Bronchial epithelial cell (primary cell): ENCODE results near the gene USP6. TPM values are rescaled to one million over a fixed set of nuclear protein-coding genes. Genes with fewer than 3 reads are reported as not detected.
A peak's percentile ranks its signal among the peaks of the same experiment; 100 is the strongest.

ENCODE experiments used
- DNase-seq: peaks from one replicate; pipeline ENCODE4 v3.0.0-alpha.2; 2010; ENCODE audit warnings: low read depth
- FAIRE-seq: peaks from 2 replicates; lab custom pipeline; 2011; peaks lifted over from hg19 to GRCh38; lab: Jason Lieb, UNC
- H3K27me3 ChIP-seq: 2 replicates; pipeline ENCODE4 v1.5.1; 2011; ENCODE audit warnings: low read length; ENCODE audit not compliant: control insufficient read depth, insufficient read depth
- H3K36me3 ChIP-seq: 2 replicates; pipeline ENCODE4 v1.5.1; 2011; ENCODE audit warnings: low read length; ENCODE audit not compliant: control insufficient read depth, insufficient read depth
- H3K4me3 ChIP-seq: 2 replicates; pipeline ENCODE4 v1.5.1; 2011; ENCODE audit warnings: mild to moderate bottlenecking, low read depth, low read length, control low read depth
- total RNA-seq: library from RNA; depleted of rRNA; stranded (reverse); fragments of >200 nt; gene quantifications from 2 replicates; pipeline ENCODE4 v1.2.1, GENCODE V29; 2014
- TF ChIP-seq, protein P1 (sequence below): IDR thresholded peaks from 2 replicates; pipeline ENCODE4 v1.5.1; 2011; ENCODE audit warnings: mild to moderate bottlenecking, moderate library complexity, low read length, control low read depth, inconsistent platforms; ENCODE audit not compliant: insufficient read depth, severe bottlenecking

Gene USP6
- total RNA-seq, 1 donor from 2014 or later: not detected

DNA sequence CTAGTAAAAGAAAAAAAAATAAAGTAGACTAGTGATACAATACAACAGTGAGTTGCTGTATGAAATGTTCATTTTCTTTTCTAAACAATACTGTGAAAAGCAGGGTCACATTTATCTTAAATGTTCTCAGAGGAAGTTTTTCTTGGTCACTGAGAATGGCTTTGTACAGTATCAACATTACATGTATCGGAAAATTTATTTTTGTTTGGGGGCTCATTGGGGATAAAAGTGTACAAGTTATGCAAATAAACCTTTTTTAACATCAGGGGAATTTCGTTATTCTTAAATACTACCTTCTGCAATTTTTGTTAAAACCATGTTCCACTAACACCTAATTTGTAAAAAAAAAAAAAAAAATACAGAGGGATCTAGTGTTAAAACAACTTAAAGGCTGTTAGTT is 84.5 kb downstream of the USP6 start:
- peaks cover 1% of the 10 kb centered on the region for H3K36me3 ChIP-seq
- no peaks in the 10 kb centered on the region for H3K27me3 ChIP-seq
- no peak for FAIRE-seq
- no peak overlapping the region for H3K4me3 ChIP-seq
- TF ChIP-seq, protein P1, sequence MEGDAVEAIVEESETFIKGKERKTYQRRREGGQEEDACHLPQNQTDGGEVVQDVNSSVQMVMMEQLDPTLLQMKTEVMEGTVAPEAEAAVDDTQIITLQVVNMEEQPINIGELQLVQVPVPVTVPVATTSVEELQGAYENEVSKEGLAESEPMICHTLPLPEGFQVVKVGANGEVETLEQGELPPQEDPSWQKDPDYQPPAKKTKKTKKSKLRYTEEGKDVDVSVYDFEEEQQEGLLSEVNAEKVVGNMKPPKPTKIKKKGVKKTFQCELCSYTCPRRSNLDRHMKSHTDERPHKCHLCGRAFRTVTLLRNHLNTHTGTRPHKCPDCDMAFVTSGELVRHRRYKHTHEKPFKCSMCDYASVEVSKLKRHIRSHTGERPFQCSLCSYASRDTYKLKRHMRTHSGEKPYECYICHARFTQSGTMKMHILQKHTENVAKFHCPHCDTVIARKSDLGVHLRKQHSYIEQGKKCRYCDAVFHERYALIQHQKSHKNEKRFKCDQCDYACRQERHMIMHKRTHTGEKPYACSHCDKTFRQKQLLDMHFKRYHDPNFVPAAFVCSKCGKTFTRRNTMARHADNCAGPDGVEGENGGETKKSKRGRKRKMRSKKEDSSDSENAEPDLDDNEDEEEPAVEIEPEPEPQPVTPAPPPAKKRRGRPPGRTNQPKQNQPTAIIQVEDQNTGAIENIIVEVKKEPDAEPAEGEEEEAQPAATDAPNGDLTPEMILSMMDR: no peak
- no peak for DNase-seq

DNA sequence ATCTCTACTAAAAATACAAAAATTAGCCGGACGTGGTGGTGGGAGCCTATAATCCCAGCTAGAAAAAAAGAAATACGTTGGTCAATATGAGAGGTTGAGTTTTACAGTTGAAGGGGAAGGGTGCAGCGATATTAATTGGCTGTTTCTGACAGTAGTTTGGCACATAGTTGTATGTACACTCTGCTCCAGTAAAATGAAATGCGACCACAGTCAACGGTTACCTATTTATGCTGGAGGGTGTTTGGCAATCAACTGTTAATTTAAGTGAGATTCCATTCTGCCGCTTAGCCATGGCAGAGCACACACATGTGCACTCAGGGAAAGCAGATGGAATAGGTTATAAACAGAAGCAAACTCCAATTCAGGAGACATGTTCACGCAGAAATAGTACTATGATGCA is 85.2 kb downstream of the USP6 start:
- peak; percentile 28 for FAIRE-seq
- H3K36me3 ChIP-seq: peaks cover under 1% of the 10 kb centered on the region
- no peaks in the 10 kb centered on the region for H3K27me3 ChIP-seq
- TF ChIP-seq, protein P1: no peak
- H3K4me3 ChIP-seq: no peak overlapping the region
- no peak for DNase-seq

DNA sequence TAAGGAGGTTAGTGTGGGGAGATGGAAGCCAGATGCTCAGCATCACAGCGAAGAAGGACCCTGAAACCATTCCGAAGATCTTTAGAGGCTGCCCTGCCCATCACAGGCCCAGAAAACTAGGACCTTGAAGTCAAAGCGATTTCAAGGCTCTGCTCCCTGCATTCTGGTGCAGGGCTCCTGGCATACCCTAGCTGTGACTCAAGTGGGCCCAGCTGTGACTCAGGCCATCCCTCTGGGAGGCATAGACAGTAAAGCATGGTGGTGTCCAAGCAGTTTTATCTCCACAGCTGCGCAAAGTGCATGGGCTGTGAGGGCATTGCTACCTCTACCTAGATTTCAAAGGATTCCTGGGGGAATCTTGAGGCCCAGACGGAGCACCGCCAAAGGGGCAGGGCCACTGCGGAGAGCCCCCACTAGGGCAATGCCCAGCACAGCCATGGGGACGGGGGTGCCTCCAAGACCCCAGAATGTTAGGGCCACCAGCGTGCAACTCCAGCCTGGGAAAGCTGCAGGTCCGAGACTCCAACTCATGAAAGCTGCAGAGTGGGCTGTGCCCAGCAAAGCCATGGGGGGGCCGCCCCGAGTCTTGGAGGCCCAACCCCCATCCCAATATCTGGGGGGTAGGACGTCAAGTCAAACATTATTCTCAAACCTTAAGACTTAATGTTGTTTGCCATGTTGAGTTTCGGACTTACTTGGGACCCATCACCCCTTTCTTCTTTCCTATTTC is 87.5 kb downstream of the USP6 start:
- Histone ChIP-seq H3K36me3 (no peaks in the 10 kb centered on the region), H3K4me3 (no peak overlapping the region), H3K27me3 (no peaks in the 10 kb centered on the region)
- no peak for DNase-seq
- TF ChIP-seq, protein P1: no peak
- no peak for FAIRE-seq

DNA sequence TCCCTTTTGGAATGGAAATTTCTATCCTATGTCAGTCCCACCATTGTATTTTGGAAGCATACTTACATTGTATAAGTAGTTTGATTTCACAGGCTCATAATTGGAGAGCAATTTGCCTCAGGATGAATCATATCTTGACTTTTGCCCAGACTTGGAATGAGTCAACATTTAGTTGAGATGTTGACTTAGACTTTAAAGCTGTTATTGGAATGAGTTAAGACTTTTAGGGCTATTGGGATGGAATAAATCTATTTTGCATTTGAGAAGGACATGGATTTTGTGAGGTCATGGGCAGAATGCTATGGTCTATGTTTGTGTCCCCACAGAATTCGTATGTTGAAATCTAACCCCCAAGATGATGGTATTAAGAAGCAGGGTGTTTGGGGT is 88.1 kb downstream of the USP6 start:
- TF ChIP-seq, protein P1: no peak
- H3K36me3 ChIP-seq: no peaks in the 10 kb centered on the region
- DNase-seq: peak; percentile 68
- H3K27me3 ChIP-seq: no peaks in the 10 kb centered on the region
- no peak for FAIRE-seq
- H3K4me3 ChIP-seq: no peak overlapping the region

DNA sequence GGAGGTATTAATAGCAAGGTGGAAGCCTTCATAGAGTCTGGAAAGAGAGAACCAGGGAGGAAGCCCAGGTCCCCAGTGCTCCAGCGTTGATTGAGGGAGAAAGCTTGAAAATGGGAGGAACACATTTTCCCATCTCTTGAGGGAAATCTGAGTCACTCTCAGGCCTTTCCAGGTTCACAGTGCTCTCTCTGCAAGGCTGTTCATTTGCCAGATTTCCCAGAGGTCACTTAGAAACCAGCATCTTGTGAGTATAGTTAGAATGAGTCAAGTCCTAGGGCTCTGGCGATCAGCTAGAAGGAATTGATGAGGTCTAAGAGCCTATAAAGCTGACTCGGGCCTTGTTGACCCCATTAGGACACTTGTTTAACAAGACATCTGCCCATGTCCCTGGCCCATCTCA is 93.6 kb downstream of the USP6 start:
- Histone ChIP-seq H3K36me3 (no peaks in the 10 kb centered on the region), H3K27me3 (no peaks in the 10 kb centered on the region), H3K4me3 (no peak overlapping the region)
- TF ChIP-seq, protein P1: no peak
- no peak for DNase-seq
- FAIRE-seq: no peak

DNA sequence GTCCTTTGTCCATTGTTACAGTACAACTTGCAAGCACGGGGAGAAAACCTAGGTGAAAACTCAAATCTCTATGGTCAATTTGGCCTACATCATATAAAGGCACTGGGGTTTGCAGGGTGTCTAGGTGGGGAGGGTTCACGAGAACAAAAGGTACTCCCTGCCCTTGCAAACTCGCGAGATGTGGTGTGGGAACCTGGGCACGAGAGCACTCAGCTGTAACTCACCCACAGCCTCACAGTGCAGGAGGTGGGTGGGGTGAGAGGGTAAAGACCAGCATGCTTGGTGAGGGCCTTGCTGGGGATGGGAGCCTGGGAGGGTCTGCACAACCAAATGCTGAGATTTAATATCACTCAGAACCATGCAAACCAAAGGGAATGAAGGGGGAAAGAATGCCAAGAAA is 94.3 kb downstream of the USP6 start:
- TF ChIP-seq, protein P1: no peak
- FAIRE-seq: no peak
- Histone ChIP-seq H3K4me3 (no peak overlapping the region), H3K36me3 (no peaks in the 10 kb centered on the region), H3K27me3 (no peaks in the 10 kb centered on the region)
- no peak for DNase-seq
